DND-41 (cell line): ENCODE data around the gene CSTB.

ENCODE experiments used
- ATAC-seq: fragments of 200-7000 bp; cut with Tn5 transposase; 3 replicates; pipeline ENCODE4 v1.9.1; 2021; ENCODE audit warnings: low read depth; ENCODE audit not compliant: insufficient read depth
- DNase-seq: peaks from one replicate; pipeline ENCODE4 v3.0.0-alpha.2; 2020
- H2AFZ ChIP-seq: 2 replicates; pipeline ENCODE4 v1.6.0; 2012; ENCODE audit warnings: low read depth, low read length
- H3K27ac ChIP-seq: 2 replicates; pipeline ENCODE4 v1.5.1; 2012; ENCODE audit warnings: low read length, inconsistent platforms
- H3K27me3 ChIP-seq: fragments of 200-600 bp; sonication (generic); 2 replicates; pipeline ENCODE4 v1.6.0; 2012; ENCODE audit warnings: low read length, mild to moderate bottlenecking, inconsistent platforms; ENCODE audit not compliant: insufficient read depth, poor library complexity
- H3K36me3 ChIP-seq: 2 replicates; pipeline ENCODE4 v1.5.1; 2012; ENCODE audit warnings: low read length, inconsistent platforms; ENCODE audit not compliant: insufficient read depth
- H3K4me1 ChIP-seq: 2 replicates; pipeline ENCODE4 v1.5.1; 2012; ENCODE audit warnings: mild to moderate bottlenecking, low read length; ENCODE audit not compliant: insufficient read depth
- H3K4me2 ChIP-seq: 2 replicates; pipeline ENCODE4 v1.6.0; 2012; ENCODE audit warnings: mild to moderate bottlenecking, moderate library complexity, low read length, inconsistent platforms; ENCODE audit not compliant: insufficient read depth
- H3K4me3 ChIP-seq, 2 experiments: fragments of 200-600 bp in 1 of 2; shearing (Covaris generic) in 1 of 2; 2 replicates each; pipeline ENCODE4 v1.5.1; 2012 to 2016; ENCODE audit warnings: inconsistent platforms in 2 of 2, low read length in 2 of 2, mild to moderate bottlenecking in 2 of 2, low read depth in 1 of 2, moderate library complexity in 1 of 2
- H3K79me2 ChIP-seq: 2 replicates; pipeline ENCODE4 v1.6.0; 2012; ENCODE audit warnings: low read length, inconsistent platforms; ENCODE audit not compliant: insufficient read depth
- H3K9ac ChIP-seq: 2 replicates; pipeline ENCODE4 v1.6.0; 2012; ENCODE audit warnings: low read depth, mild to moderate bottlenecking, inconsistent platforms, low read length, moderate library complexity
- H3K9me3 ChIP-seq: 2 replicates; pipeline ENCODE4 v1.5.1; 2012; ENCODE audit warnings: low read length, moderate library complexity, mild to moderate bottlenecking, inconsistent platforms; ENCODE audit not compliant: insufficient read depth, severe bottlenecking
- H4K20me1 ChIP-seq: 2 replicates; pipeline ENCODE4 v1.6.0; 2012; ENCODE audit warnings: low read length; ENCODE audit not compliant: insufficient read depth
- CTCF ChIP-seq: IDR thresholded peaks from 2 replicates; pipeline ENCODE4 v1.5.1; 2012; ENCODE audit warnings: borderline replicate concordance, low read length, moderate library complexity, mild to moderate bottlenecking; ENCODE audit not compliant: poor library complexity, severe bottlenecking; ENCODE audit errors: extremely low read depth
- EZH2 ChIP-seq: IDR thresholded peaks from 3 replicates; pipeline ENCODE4 v1.6.1; 2012; ENCODE audit warnings: borderline replicate concordance, low read depth, mild to moderate bottlenecking, moderate library complexity, low read length, inconsistent platforms; ENCODE audit not compliant: severe bottlenecking

CSTB gene

GRCh38 chr21:43771199-43771675 lies 4.9 kb downstream of the CSTB start:
- H3K4me2 ChIP-seq = no peak overlapping the region
- ATAC-seq = no peak
- no peak overlapping the region for H3K9ac ChIP-seq

GRCh38 chr21:43770066-43770655 lies 5.9 kb downstream of the CSTB start:
- Histone ChIP-seq H3K36me3 (peaks cover 17% of the 10 kb centered on the region), H3K9me3 (no peaks in the 10 kb centered on the region), H3K27me3 (no peaks in the 10 kb centered on the region), H2AFZ (no peak overlapping the region), H3K4me1 (peaks cover 10% of the 10 kb centered on the region), H3K4me3 (no peak overlapping the region), H3K79me2 (peaks cover 1% of the 10 kb centered on the region), H3K9ac (no peak overlapping the region), H4K20me1 (no peaks in the 10 kb centered on the region), H3K4me2 (no peak overlapping the region), H3K27ac (no peak overlapping the region)
- TF ChIP-seq CTCF (no peak), EZH2 (no peak)
- DNase-seq (no peak), ATAC-seq (no peak)

More at GRCh38 chr21:43771199-43771675, 4.9 kb downstream of the CSTB start:
- Histone ChIP-seq H3K4me3 (no peak overlapping the region), H3K9me3 (no peaks in the 10 kb centered on the region), H3K4me1 (peaks cover 18% of the 10 kb centered on the region), H2AFZ (no peak overlapping the region), H3K27me3 (no peaks in the 10 kb centered on the region), H4K20me1 (no peaks in the 10 kb centered on the region), H3K36me3 (peaks cover 17% of the 10 kb centered on the region), H3K79me2 (peaks cover 12% of the 10 kb centered on the region), H3K27ac (no peak overlapping the region)
- no peak for DNase-seq
- no peak for TF ChIP-seq EZH2
- TF ChIP-seq CTCF = no peak

GRCh38 chr21:43769325-43769958 lies 6.7 kb downstream of the CSTB start:
- Histone ChIP-seq H3K4me3 (no peak overlapping the region), H3K79me2 (no peaks in the 10 kb centered on the region), H4K20me1 (no peaks in the 10 kb centered on the region), H3K27me3 (no peaks in the 10 kb centered on the region), H3K9me3 (no peaks in the 10 kb centered on the region), H2AFZ (no peak overlapping the region), H3K9ac (no peak overlapping the region), H3K4me1 (peaks cover 3% of the 10 kb centered on the region; the same call in 1 of the 2 replicates), H3K4me2 (no peak overlapping the region), H3K36me3 (peaks cover 15% of the 10 kb centered on the region), H3K27ac (no peak overlapping the region)
- DNase-seq = no peak
- ATAC-seq = no peak
- TF ChIP-seq CTCF (no peak), EZH2 (no peak)
